HG03432 (cell line): ENCODE measurements around the gene EHD4.

Experiments
- ATAC-seq: cut with Tn5 transposase; IDR thresholded peaks from one replicate; pipeline ENCODE4 v1.9.1; 2021; ENCODE audit warnings: mild to moderate bottlenecking, moderate library complexity; ENCODE audit not compliant: unreplicated experiment

Gene EHD4

DNA sequence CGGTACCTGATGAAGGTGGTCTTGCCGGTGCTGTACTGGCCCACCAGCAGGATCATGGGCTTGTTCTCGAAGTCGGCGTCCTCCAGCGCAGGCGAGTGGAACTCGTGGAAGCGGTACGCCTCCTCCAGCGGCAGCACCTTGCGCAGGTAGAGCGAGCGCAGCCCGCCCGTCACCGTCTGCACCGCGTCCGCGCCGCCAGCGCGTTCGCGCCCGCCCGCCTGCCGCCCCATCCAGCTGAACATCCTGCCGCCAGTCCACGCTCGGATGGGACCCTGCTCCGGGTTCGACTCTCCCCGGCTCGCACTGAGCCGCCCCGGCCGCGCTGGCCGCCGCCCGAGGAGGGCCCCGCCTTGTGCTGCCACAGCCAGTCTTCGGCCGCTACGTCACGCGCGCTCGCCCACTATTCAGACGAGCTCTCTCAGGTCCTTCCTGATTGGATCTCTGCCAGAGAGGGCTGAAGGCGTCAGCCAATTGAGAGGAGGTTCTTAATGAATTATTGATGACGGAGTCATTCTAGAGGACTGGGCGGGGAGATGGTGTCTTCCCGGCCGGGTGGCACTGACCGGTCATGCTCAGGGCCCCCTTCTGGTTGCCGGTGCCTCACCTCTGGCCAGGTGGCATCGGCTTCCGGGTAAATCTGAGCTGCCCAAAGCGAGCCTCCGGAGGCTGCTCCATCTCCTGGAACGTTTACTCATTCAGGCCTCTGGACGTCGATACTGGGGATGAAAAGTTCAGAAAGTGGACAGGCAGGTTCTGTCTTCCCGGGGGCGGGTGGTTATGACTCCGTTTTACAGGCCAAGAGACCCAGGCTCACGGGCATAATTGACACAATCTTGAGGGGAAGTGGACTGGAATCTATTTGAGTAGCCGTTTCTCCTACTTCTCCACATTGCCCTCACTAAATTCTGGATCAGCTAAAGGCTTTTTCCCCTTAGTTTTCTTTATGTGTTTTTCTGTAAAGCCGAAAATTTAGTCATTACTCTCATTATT is at the start of gene EHD4:
TSS of gene EHD4 (minus strand) at position 305 of the 990 bp plus-strand sequence. CDS start at position 242, 63 bp downstream.
- ATAC-seq: peak; percentile 78

DNA sequence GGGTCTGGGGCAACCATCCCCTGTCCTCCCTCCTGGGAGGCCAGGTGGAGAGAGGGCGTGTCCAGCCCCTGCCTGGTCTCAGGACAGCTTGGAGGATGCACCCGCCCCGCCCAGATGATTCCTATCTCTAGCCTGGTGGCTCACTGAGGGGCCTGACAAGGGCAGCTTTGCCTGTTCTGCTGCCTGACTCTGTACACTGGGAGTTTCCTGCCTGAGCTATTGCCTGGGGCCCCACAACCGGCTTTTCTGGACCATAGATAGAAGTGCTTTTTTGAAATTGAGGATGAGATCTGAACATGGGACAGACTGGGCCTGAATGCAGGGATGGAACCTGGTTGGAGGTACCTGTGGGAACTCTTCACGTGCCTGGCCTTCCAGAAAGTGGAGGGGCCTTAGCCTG is 49.2 kb upstream of the EHD4 start:
- ATAC-seq: no peak

DNA sequence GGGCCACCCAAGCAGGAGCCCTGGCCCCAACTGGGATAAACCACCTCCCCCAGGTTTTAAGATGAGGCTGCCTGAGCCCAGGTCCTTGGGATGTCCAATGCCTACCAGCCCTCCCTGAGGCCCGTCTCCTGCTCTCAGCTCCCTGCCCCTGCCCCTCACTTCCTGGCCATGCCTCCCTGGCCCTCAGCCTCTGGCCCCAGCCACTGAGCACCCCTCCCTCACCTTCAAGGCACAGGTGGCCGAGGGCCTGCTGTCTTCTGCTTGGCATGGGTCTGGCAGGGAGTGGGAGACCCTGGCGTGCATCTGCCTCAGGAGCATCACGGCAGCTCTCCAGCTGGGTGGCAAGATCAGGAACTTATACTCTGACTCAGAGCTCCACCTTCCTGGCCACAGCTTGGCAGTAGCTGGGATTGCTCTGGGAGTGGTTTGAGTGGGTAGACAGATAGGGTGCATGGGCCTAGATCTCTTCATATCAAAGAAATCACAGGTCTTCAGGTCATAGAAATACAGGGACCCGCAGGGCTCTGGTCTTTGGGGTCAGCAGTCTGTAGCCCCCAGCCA is 48.4 kb upstream of the EHD4 start, which contains the start of gene PLA2G4E:
TSS of gene PLA2G4E (minus strand) at position 330 of the 561 bp plus-strand sequence. CDS start at position 318, 12 bp downstream.
- ATAC-seq: no peak

DNA sequence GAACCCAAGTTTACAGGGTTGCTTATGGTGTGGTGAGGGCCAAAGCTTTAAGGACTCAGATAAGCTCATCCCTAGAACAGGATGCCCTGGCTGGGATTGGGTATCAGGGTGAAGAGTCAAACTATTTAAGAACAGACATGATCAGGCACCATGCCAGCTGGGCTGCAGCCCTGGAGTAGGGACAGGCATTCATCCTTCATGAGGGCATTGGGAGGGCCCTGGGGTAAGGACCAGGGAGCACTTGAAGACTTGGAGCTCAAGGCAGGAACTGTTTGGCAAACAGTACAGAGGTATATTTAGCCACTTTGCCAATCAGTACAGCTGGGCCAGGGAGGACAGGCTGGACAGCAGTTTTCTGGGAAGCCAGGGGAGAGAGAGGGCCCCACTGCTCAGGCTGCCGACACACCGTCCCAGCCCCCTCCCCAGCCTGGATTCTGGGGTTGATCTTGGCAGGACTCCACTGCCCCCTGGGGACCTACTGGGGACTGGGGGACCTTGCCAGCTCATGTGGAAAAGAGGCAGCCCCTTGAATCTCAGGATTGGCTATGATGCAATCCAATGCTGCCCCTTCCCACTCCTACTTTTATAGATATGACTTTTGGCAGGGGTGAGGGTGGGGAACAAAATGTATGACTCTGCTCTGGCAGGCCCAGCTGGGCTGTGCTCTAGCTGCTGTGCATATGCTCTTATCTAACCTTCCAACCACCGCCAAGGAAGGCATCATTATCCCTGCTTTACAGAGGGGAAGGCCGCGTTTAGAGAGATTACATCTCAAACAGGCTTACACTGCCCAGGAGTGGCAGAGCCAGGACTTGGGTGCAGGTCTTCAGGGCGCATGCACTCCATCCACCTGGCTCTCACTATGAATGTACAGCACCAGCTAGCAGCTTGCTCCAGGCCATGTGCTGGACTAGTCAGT is 46.2 kb upstream of the EHD4 start:
- ATAC-seq: no peak

DNA sequence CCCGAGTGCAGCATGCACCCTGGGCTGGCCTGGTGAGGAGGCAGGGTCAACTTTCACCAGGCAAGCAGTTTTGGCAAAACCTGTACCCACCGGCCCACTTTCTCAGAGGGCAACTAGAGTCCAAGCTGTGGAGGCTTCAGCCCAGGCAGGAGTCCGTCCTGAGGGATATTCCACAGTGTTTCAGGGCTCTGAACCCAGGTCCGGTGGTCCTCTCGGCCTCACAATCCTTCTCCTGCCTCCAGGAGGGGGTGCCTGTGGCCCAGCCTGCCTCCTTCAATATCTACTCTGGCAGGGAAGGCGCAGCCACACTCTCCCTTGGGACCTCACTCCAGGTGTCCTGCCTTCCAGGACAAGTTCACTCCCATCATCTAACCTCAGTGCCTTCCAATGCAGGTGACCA is 44.6 kb upstream of the EHD4 start:
- ATAC-seq: no peak

DNA sequence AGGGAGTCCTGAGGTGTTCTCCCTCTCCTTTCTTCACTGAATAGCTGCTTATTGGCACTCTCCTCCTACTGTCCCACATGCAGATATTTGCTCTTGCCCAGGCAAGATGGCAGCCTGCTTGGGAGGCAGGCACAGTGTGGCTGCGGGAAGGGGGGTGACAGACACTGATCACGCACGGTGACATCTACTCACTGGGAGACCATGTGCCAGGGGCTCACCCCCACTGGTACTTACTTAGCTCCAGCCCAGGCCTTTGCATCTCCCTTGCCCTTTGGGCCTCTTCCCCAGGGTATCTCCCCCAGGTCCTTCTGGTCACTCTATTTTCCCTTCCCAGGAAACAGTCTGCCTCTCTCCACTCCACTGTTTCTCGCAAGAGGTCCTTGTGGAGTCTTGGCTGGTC is 42.0 kb upstream of the EHD4 start:
- ATAC-seq: no peak

- no peak for ATAC-seq
Observed at GRCh38 chr15:42012928-42013482, 40.6 kb upstream of the EHD4 start.

DNA sequence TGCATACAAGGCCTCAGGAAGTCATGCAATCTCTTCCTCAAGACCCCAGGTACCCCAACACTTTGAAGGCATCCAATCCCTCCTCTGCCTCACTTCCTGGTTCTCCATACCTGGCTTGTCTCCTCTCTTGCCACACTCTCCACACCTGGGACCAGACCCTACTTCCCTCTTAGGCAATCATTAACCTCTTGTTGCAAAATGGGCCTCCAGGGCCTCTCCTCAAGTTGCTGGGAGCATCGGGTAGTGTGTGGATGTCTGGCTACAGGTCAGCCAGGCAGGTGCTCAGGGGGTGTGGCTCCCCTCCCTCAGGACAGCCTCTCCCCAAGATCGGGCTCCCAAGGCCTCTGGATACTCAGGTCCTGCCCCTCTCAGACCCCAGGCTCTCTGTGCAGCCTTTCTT is 39.9 kb upstream of the EHD4 start:
- ATAC-seq: no peak

DNA sequence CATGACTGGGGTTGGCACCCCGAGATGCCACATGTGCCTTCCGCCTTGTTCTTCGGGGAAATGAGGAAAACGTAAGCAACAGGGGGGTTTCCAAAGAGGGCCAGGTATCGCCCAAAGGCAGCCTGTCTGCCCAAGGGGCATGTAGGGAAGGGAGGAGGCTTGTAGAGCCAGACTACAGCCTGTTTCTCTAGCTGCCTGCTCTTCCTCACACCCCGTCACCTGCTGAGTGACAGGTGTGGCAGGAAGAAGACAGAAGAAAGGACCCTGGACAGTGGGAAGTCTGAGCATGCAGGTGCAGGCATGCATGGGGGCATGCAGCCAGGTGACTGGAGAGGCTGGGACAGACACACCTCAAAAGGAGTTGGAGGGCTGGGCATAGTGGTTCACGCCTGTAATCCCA is 38.7 kb upstream of the EHD4 start:
- no peak for ATAC-seq

GRCh38 chr15:42010434-42010833 is 38.1 kb upstream of the EHD4 start:
- ATAC-seq: peak; percentile 71

GRCh38 chr15:42009474-42009873 is 37.1 kb upstream of the EHD4 start:
- ATAC-seq: no peak

GRCh38 chr15:42009022-42009421 is 36.7 kb upstream of the EHD4 start:
- no peak for ATAC-seq

DNA sequence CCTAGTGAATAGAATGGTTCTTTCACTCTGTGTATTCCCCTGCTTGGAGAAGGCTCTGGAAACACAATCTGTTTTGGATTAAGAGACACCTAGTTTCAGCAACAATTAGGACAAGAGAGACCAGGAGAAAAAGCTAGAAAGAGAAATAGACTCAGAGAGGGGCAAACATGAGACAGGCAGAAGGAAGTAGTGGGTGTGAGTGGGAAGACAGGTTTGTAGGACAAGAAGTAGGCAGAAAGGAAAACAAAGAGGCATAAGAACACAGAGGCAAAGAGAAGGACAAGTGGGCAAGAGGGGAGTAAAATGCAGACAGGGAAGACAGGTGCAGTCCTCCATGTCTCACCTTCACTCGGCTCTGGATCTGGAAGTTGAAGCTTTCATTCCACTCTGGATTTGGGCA is 35.0 kb upstream of the EHD4 start:
- ATAC-seq: no peak

DNA sequence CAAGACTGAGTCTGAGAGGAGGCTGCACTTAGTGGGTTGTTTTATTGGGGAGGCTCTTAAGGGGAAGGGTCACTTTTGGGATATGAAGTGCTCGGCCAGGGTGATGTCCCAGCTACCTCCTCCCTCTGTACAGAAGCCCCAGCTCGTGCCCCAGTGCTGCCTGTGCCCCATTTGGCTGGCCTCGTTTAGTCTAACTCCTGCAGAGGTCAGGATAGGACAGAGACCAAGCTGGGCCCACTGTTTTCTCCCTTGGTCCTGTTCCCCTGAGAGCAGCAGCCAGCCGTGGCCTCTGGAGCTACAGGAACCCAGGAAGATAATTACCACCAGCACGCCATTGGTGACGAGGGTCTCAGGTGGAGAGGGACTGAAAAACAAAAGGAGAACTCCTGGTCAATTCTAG is 30.0 kb upstream of the EHD4 start:
- no peak for ATAC-seq

DNA sequence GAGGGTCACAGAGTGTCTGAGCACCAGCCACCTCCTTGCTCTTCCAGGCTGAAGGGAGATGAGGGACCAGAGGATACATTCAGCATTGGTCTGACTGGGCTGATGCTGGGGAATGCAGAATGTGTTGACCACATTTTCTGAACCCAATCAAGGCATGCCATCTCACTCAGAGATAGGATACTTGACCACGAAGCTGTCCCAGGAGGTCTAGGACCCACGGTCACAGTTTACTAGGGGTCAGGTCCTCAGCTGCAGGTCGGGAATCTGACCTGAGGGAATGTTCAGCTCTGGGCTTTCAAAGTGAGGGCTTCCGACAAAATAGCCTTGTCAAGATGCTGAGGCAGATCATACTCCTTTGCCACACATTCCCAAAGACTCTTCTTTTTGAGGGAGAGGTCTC is 28.9 kb upstream of the EHD4 start:
- no peak for ATAC-seq

DNA sequence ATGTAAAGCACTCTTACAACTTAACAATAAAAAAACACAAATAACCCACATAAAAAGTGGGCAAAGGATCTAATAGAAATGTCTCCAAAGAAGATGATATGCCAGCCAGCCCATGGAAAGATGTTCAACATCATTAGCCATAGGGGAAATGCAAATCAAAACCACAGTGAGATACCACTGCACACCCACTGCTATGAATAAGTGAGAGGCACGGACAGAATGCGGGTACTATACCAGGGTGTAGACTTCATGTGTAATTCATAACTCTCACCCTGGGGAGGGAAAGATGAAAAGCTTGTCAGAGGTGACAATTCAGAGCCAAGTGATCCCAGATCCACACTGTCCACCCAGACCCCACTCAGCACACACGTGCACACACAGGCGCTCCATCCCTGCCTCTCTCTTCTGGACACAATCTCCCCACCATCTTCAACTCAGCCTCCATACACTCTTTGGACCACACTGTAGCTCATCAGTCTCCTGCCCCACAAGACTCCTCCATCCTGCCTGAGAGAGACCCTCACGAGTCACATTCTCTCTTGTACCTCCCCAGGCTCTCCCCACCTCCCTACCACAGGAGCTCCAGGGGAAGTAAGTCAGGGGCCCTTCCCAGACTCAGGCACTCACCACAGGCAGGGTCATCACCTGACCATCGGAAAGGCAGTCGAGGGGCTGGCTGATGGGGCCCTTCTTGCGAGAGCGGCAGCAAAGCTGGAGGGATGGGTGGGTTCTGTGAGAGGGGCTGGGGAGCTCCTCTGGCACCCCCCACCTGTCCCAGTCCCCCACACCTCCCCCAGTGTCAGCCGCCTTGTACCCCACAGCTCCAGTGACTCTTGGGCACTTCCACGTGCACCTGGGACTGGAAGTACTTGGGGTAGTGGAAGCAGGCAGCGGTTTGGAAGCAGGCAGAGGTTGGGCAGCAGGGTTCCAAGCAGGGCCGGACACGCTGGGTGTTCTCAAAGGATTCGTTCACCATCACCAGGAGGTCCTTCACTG is 27.2 kb upstream of the EHD4 start:
- no peak for ATAC-seq

DNA sequence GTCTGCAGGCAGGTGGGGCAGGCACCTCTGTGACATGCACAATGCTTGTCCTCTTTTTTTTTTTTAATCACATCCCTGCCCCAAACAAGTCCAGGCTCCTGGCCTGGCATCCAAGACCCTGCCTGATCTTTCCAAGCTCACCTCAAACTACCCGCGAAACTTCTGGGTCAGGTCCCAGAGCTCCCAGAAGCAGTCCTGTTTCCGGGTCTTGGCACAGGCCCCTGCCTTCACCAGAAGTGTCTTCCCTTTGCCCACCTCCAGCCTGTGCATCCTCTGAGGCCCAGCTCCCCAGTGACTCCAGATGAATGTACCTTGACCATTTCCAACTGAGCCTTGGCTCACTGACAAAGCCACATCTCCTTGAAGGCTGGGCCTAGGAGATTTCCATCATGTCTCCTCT is 25.5 kb upstream of the EHD4 start:
- no peak for ATAC-seq

GRCh38 chr15:41996921-41997592 is 24.7 kb upstream of the EHD4 start:
- ATAC-seq: no peak

GRCh38 chr15:41996376-41996775 is 24.0 kb upstream of the EHD4 start:
- ATAC-seq: no peak
